Uterus (tissue), 2 donors: ENCODE results near the gene CCDC200.
"Not testable (repeated sequence)": the region's sequence is repeated elsewhere in the genome, so short reads cannot be mapped to it uniquely, and the experiment has no call there.

Source experiments
- CTCF ChIP-seq, 4 experiments: fragments of 200-600 bp in 2 of 4; fragments of 450-650 bp in 2 of 4; sonication (generic) in 2 of 4; IDR thresholded peaks; one replicate each; pipeline ENCODE4 v1.5.1; 2016 to 2019; ENCODE audit warnings: antibody characterized with exemption in 4 of 4, mild to moderate bottlenecking in 2 of 4, moderate library complexity in 1 of 4
- POLR2A ChIP-seq, 2 donors: fragments of 450-650 bp; IDR thresholded peaks; one replicate each; pipeline ENCODE4 v1.6.1; 2016; ENCODE audit warnings: antibody characterized with exemption in 2 of 2, mild to moderate bottlenecking in 1 of 2, moderate library complexity in 1 of 2

DNA sequence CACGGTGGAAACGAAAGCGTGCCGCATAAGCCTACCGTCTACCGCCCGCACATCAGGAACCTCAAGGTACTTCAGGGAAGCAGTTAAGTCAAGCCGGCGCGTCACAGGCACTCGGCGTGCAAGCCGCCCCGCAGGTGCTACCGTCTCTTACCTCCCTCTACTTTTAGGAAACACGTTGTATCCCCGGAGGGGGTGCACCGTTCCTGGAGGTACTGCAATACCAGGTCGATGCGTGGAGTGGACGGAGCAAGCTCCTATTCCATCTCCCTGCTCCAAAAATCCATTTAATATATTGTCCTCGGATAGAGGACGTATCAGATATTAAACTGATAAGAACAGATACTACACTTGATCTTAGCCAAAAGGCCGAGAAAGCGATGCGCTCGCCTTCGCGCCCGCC, 44.5 kb upstream of the CCDC200 start:
- not testable (repeated sequence) for TF ChIP-seq CTCF, POLR2A (IDR thresholded peaks at IDR 0.05)
